Astrocyte (in vitro differentiated cells and primary cell): Measurements from ENCODE around the gene HERPUD1. TPM values are rescaled to one million over a fixed set of nuclear protein-coding genes. Genes with fewer than 3 reads are reported as not detected.
A peak's percentile ranks its signal among the peaks of the same experiment; 100 is the strongest.

Experiments
- DNase-seq: peaks from one replicate; pipeline ENCODE4 v3.0.0-alpha.2; 2010; ENCODE audit warnings: low read depth
- FAIRE-seq: peaks from 2 replicates; lab custom pipeline; 2011; peaks lifted over from hg19 to GRCh38; lab: Jason Lieb, UNC
- H2AFZ ChIP-seq: 2 replicates; pipeline ENCODE4 v1.6.0; 2012; ENCODE audit warnings: low read depth, low read length, inconsistent platforms
- H3K27ac ChIP-seq: 2 replicates; pipeline ENCODE4 v1.5.1; 2011; ENCODE audit warnings: low read depth, low read length, inconsistent platforms
- H3K27me3 ChIP-seq: 2 replicates; pipeline ENCODE4 v1.6.0; 2011; ENCODE audit warnings: low read length, inconsistent platforms; ENCODE audit not compliant: insufficient read depth
- H3K36me3 ChIP-seq: 2 replicates; pipeline ENCODE4 v1.5.1; 2011; ENCODE audit warnings: low read length, inconsistent platforms; ENCODE audit not compliant: insufficient read depth
- H3K4me1 ChIP-seq: 2 replicates; pipeline ENCODE4 v1.5.1; 2011; ENCODE audit warnings: low read length, inconsistent platforms; ENCODE audit not compliant: insufficient read depth
- H3K4me2 ChIP-seq: 2 replicates; pipeline ENCODE4 v1.6.0; 2012; ENCODE audit warnings: low read length, inconsistent platforms
- H3K4me3 ChIP-seq: 2 replicates; pipeline ENCODE4 v1.5.1; 2011; ENCODE audit warnings: low read depth, mild to moderate bottlenecking, low read length, inconsistent platforms; ENCODE audit not compliant: insufficient read depth
- H3K79me2 ChIP-seq: 2 replicates; pipeline ENCODE4 v1.6.0; 2012; ENCODE audit warnings: mild to moderate bottlenecking, low read length, inconsistent platforms; ENCODE audit not compliant: insufficient read depth
- H3K9ac ChIP-seq: 2 replicates; pipeline ENCODE4 v1.6.0; 2012; ENCODE audit warnings: mild to moderate bottlenecking, low read length, inconsistent platforms
- H3K9me3 ChIP-seq: 2 replicates; pipeline ENCODE4 v1.5.1; 2012; ENCODE audit warnings: low read depth, mild to moderate bottlenecking, low read length, inconsistent platforms; ENCODE audit not compliant: insufficient read depth
- H4K20me1 ChIP-seq: 2 replicates; pipeline ENCODE4 v1.6.0; 2012; ENCODE audit warnings: low read length, inconsistent platforms; ENCODE audit not compliant: insufficient read depth
- H3K27ac Mint-ChIP-seq: one replicate; pipeline ENCODE4 v1.8.0; 2021; ENCODE audit warnings: mild to moderate bottlenecking, mixed read lengths; ENCODE audit not compliant: unreplicated experiment
- H3K27me3 Mint-ChIP-seq: one replicate; pipeline ENCODE4 v1.8.0; 2021; ENCODE audit warnings: low read depth, mixed read lengths; ENCODE audit not compliant: unreplicated experiment
- H3K36me3 Mint-ChIP-seq: one replicate; pipeline ENCODE4 v1.8.0; 2021; ENCODE audit warnings: low read depth, mixed read lengths; ENCODE audit not compliant: unreplicated experiment
- H3K4me1 Mint-ChIP-seq: one replicate; pipeline ENCODE4 v1.8.0; 2021; ENCODE audit warnings: low read depth, mixed read lengths; ENCODE audit not compliant: unreplicated experiment
- H3K4me3 Mint-ChIP-seq: one replicate; pipeline ENCODE4 v1.8.0; 2021; ENCODE audit warnings: mild to moderate bottlenecking, moderate library complexity, mixed read lengths; ENCODE audit not compliant: unreplicated experiment
- H3K9me3 Mint-ChIP-seq: one replicate; pipeline ENCODE4 v1.8.0; 2021; ENCODE audit warnings: mild to moderate bottlenecking, mixed read lengths; ENCODE audit not compliant: unreplicated experiment
- CTCF ChIP-seq: IDR thresholded peaks from 2 replicates; pipeline ENCODE4 v1.5.1; 2011; ENCODE audit warnings: low read depth, mild to moderate bottlenecking, inconsistent platforms, low read length, moderate library complexity; ENCODE audit not compliant: insufficient read depth
- EZH2 ChIP-seq: IDR thresholded peaks from 2 replicates; pipeline ENCODE4 v1.6.1; 2012; ENCODE audit warnings: mild to moderate bottlenecking, low read length, inconsistent platforms; ENCODE audit not compliant: insufficient read depth
- total RNA-seq: library from RNA; stranded (reverse); gene quantifications from 2 replicates; pipeline ENCODE4 v1.2.1, GENCODE V29; 2021

The HERPUD1 gene
- total RNA-seq, 1 donor from 2014 or later: 234 TPM

- Histone ChIP-seq H4K20me1 (no peaks in the 10 kb centered on the region), H3K4me2 (peak overlapping the region; percentile 9), H3K27ac (no peak overlapping the region), H3K9me3 (no peaks in the 10 kb centered on the region), H3K79me2 (no peaks in the 10 kb centered on the region), H2AFZ (no peak overlapping the region), H3K9ac (no peak overlapping the region), H3K36me3 (no peaks in the 10 kb centered on the region), H3K4me1 (peaks cover 34% of the 10 kb centered on the region), H3K4me3 (no peak overlapping the region), H3K27me3 (no peaks in the 10 kb centered on the region)
- peaks cover 1% of the 10 kb centered on the region for H3K36me3 Mint-ChIP-seq
- no peak overlapping the region for H3K4me3 Mint-ChIP-seq
- no peak overlapping the region for H3K27ac Mint-ChIP-seq
- H3K27me3 Mint-ChIP-seq: peaks cover 16% of the 10 kb centered on the region
- H3K9me3 Mint-ChIP-seq: peaks cover 4% of the 10 kb centered on the region
- TF ChIP-seq EZH2: no peak
- TF ChIP-seq CTCF: no peak
- DNase-seq (no peak), FAIRE-seq (no peak)
- peaks cover 42% of the 10 kb centered on the region for H3K4me1 Mint-ChIP-seq
These were observed 16.4 kb upstream of the HERPUD1 start for GRCh38 chr16:56915336-56916119.

GRCh38 chr16:56916571-56917403 lies 15.2 kb upstream of the HERPUD1 start:
- Histone ChIP-seq H3K4me1 (peaks cover 22% of the 10 kb centered on the region), H3K9me3 (no peaks in the 10 kb centered on the region), H3K79me2 (no peaks in the 10 kb centered on the region), H3K4me2 (no peak overlapping the region), H3K36me3 (no peaks in the 10 kb centered on the region), H3K27me3 (no peaks in the 10 kb centered on the region), H3K9ac (no peak overlapping the region), H3K4me3 (no peak overlapping the region), H3K27ac (no peak overlapping the region), H2AFZ (no peak overlapping the region), H4K20me1 (no peaks in the 10 kb centered on the region)
- Mint-ChIP-seq H3K27ac (no peak overlapping the region), H3K4me1 (peaks cover 29% of the 10 kb centered on the region), H3K36me3 (peaks cover 1% of the 10 kb centered on the region), H3K9me3 (peaks cover 4% of the 10 kb centered on the region), H3K4me3 (no peak overlapping the region), H3K27me3 (peaks cover 16% of the 10 kb centered on the region)
- TF ChIP-seq CTCF: no peak
- TF ChIP-seq EZH2: no peak
- FAIRE-seq (no peak), DNase-seq (no peak)
